ENCODE measurements around the gene TRMT61A. TPM values are rescaled to one million over a fixed set of nuclear protein-coding genes. Genes with fewer than 3 reads are reported as not detected.

Gene TRMT61A
- polyA plus RNA-seq, 1 of the 3 experiments (the other 2 are of a cell fraction) = 15.8 TPM

GRCh38 chr14:103574707-103575285 lies 45.8 kb downstream of the TRMT61A start:
- H3K27ac ChIP-seq (ENCODE audit: low read depth in 2 of 2, low read length in 1 of 2) = no peak overlapping the region; a peak in 1 of 4 replicates
- no peak overlapping the region for H3K4me3 ChIP-seq (ENCODE audit: low read depth in 2 of 2, low read length in 1 of 2)
- peaks cover 24% of the 10 kb centered on the region for H4K20me1 ChIP-seq (ENCODE audit: insufficient read depth)
- no peak overlapping the region for H3K4me2 ChIP-seq
- H3K27me3 ChIP-seq (ENCODE audit: insufficient read depth) = no peaks in the 10 kb centered on the region
- TF ChIP-seq RCOR1 (IDR thresholded peaks at IDR 0.05; ENCODE audit: low read length) (no peak), RAD21 (IDR thresholded peaks at IDR 0.05; ENCODE audit: low read length) (no peak)
- peaks cover 8 to 12% of the 10 kb centered on the region in 2 experiments; a peak in 3 of 4 replicates for H3K4me1 ChIP-seq (ENCODE audit: control insufficient read depth in 1 of 2, insufficient read depth in 2 of 2, low read depth in 1 of 2, low read length in 1 of 2)
- CTCF ChIA-PET = interaction anchor here (0.9 to 1.7 kb wide), 5 partner anchors 16 to 335 kb away, joined by 3 to 4 read pairs (median 3); no protein-coding TSS in a partner anchor
- peaks cover 89% of the 10 kb centered on the region for H3K79me2 ChIP-seq (ENCODE audit: insufficient read depth)
- H3K36me3 ChIP-seq (replicated peaks in 1 of 2; ENCODE audit: control insufficient read depth in 1 of 2, insufficient read depth in 2 of 2, low read length in 1 of 2) = peaks cover 20 to 42% of the 10 kb centered on the region in 2 experiments
- no peak overlapping the region for H3K9ac ChIP-seq
- no peaks in the 10 kb centered on the region for H3K9me2 ChIP-seq
- peaks cover 20% of the 10 kb centered on the region for H3F3A ChIP-seq (replicated peaks; ENCODE audit: insufficient read depth)
- H2AFZ ChIP-seq (ENCODE audit: low read depth) = no peak overlapping the region
- over 99% methylated on average over 16 of the region's 18 CpGs for WGBS (ENCODE audit: low lambda C conversion rate)
- H3K9me3 ChIP-seq = no peaks in the 10 kb centered on the region
- no peak for DNase-seq
- POLR2A ChIA-PET = no interaction called here

GRCh38 chr14:103576371-103577024 lies 47.5 kb downstream of the TRMT61A start:
- POLR2A ChIA-PET = interaction anchor here (1.1 kb wide), 1 partner anchor 52 kb away, joined by 5 read pairs; the partner anchor contains the start of gene KLC1
- H3K4me3 ChIP-seq (ENCODE audit: low read depth in 2 of 2, low read length in 1 of 2) = no peak overlapping the region; a peak in 2 of 4 replicates
- TF ChIP-seq MAX (IDR thresholded peaks at IDR 0.05; ENCODE audit: low read depth) (no peak), SIN3A (IDR thresholded peaks at IDR 0.05; ENCODE audit: borderline replicate concordance, low read depth, low read length) (no peak), NRF1 (IDR thresholded peaks at IDR 0.05; ENCODE audit: low read depth, low read length) (no peak), USF1 (IDR thresholded peaks at IDR 0.05; ENCODE audit: borderline replicate concordance, low read depth) (no peak), IRF3 (IDR thresholded peaks at IDR 0.05; ENCODE audit: low read depth, low read length) (no peak), ELF1 (IDR thresholded peaks at IDR 0.05) (no peak; the same call in 1 of the 2 replicates), POLR2AphosphoS5 (IDR thresholded peaks at IDR 0.05; ENCODE audit: low read depth, low read length) (no peak), RXRA (IDR thresholded peaks at IDR 0.05; ENCODE audit: borderline replicate concordance, low read depth) (no peak), NFIC (IDR thresholded peaks at IDR 0.05; ENCODE audit: borderline replicate concordance) (peak; percentile 72), MXI1 (IDR thresholded peaks at IDR 0.05; ENCODE audit: low read depth, low read length) (peak; percentile 87), YY1 (IDR thresholded peaks at IDR 0.05; ENCODE audit: low read depth) (no peak), RCOR1 (IDR thresholded peaks at IDR 0.05; ENCODE audit: low read length) (no peak; the same call in 1 of the 2 replicates), FOXJ3 (CRISPR knock-in tag; IDR thresholded peaks at IDR 0.05) (0 out of 2 replicates have a peak, but pooled peaks have one; percentile 57), EP300 (IDR thresholded peaks at IDR 0.05; ENCODE audit: borderline replicate concordance in 1 of 2, low read depth in 1 of 2, low read length in 1 of 2) (no peak), RFX5 (IDR thresholded peaks at IDR 0.05; ENCODE audit: low read length) (no peak; the same call in 1 of the 2 replicates), SMC3 (IDR thresholded peaks at IDR 0.05; ENCODE audit: low read depth, low read length) (peak; percentile 15; the same call in 1 of the 2 replicates), USF2 (IDR thresholded peaks at IDR 0.05; ENCODE audit: borderline replicate concordance, low read depth, low read length) (no peak), RAD21 (IDR thresholded peaks at IDR 0.05; ENCODE audit: low read length) (0 out of 2 replicates have a peak, but pooled peaks have one; percentile 3), TCF12 (IDR thresholded peaks at IDR 0.05) (0 out of 2 replicates have a peak, but pooled peaks have one; percentile 27), JUND (IDR thresholded peaks at IDR 0.05) (no peak)

More at GRCh38 chr14:103576371-103577024, 47.5 kb downstream of the TRMT61A start:
- Histone ChIP-seq H3K27ac (ENCODE audit: low read depth in 2 of 2, low read length in 1 of 2) (peak overlapping the region; percentile 63 to 87), H3K79me2 (ENCODE audit: insufficient read depth) (peaks cover 78% of the 10 kb centered on the region), H3K9me3 (no peaks in the 10 kb centered on the region), H3K27me3 (ENCODE audit: insufficient read depth) (no peaks in the 10 kb centered on the region), H3K4me1 (ENCODE audit: control insufficient read depth in 1 of 2, insufficient read depth in 2 of 2, low read depth in 1 of 2, low read length in 1 of 2) (peaks cover 8 to 12% of the 10 kb centered on the region in 2 experiments; a peak in 3 of 4 replicates), H3K4me2 (peak overlapping the region; percentile 67), H3K9me2 (no peaks in the 10 kb centered on the region), H3K36me3 (replicated peaks in 1 of 2; ENCODE audit: control insufficient read depth in 1 of 2, insufficient read depth in 2 of 2, low read length in 1 of 2) (peaks cover 20 to 42% of the 10 kb centered on the region in 2 experiments), H3K9ac (peak overlapping the region; percentile 15; the same call in 1 of the 2 replicates), H3F3A (replicated peaks; ENCODE audit: insufficient read depth) (peaks cover 18% of the 10 kb centered on the region), H2AFZ (ENCODE audit: low read depth) (no peak overlapping the region), H4K20me1 (ENCODE audit: insufficient read depth) (peaks cover 8% of the 10 kb centered on the region)
- WGBS (ENCODE audit: low lambda C conversion rate) = 27% methylated on average over 9 of the region's 9 CpGs
- CTCF ChIA-PET = interaction anchor here (0.9 to 1.7 kb wide), 2 partner anchors 32 to 239 kb away, joined by 3 to 8 read pairs; no protein-coding TSS in a partner anchor
- peak; percentile 92 for DNase-seq

Data from SK-N-SH (cell line).